ENCODE measurements around the gene COL16A1. TPM values are rescaled to one million over a fixed set of nuclear protein-coding genes. Genes with fewer than 3 reads are reported as not detected.

The COL16A1 gene
- total RNA-seq, 2 donors from 2014 or later = 15.7 to 23.3 TPM

DNA sequence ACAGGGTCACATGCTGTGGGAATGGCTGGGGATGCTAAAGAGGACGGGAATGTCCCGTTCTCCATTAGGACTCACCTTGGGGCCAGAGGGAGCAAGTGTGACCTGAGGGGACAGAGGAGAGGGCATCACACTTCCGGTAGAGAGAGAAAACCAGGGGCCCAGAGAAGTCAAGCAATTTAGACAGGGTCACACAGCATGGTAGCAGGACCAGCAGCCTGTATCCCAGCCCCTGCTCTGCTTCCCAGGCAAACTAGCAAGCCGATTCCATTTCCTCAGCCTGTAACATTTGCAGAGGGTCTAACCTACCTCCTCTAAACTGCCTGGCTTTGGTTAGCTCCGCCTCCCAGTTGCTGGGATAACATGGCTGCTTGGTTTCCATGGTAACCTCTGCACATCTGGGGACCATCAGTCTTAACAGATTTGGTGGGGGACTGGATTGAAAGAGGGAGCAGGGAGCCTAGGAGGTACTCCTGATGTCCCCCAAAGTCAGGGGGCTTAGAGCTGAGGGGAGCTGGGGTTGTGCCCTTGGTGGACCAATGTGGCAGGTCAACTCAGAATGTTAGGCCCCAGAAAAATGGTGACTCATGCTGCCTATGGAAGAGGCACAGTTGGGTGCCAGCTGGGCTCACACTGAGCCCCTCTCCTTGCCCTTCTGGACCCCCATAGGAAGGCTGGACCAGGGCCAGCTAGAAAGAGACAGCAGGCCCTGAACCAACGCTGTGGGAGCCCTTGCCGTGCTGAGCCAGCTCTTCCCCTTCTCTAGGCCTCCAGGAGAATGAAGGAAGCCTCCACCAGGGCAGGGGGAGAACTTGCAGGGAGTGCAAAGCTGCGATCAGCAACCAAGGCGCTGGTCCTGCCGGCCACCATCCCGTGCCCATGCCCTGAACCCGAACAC, 9.5 kb downstream of the COL16A1 start:
- DNase-seq = no peak
- intact Hi-C loops (cut with DNase I, micrococcal nuclease) = no loop called here
- no peak for ATAC-seq

DNA sequence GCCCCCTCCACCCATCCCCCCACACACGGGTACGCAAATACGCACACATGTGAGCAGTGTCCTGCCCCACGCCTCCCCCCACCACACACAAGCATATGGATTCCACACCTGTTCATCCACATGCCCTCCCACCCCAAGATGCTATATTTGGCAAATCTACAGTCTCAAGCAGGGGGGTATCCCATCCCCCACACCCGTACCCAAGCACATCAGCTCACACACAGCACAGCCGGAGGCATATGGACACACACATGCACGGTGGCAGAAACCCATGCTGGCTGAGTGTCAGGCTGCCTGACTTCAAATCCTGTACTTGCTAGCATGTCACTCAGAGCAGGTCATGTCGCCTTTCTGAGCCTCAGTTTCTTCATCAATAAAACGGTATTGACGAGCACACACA, 10.6 kb downstream of the COL16A1 start:
- DNase-seq = peak in 1 of 2 donors; percentile 22
- intact Hi-C loops (cut with DNase I, micrococcal nuclease) = no loop called here
- no peak for ATAC-seq

DNA sequence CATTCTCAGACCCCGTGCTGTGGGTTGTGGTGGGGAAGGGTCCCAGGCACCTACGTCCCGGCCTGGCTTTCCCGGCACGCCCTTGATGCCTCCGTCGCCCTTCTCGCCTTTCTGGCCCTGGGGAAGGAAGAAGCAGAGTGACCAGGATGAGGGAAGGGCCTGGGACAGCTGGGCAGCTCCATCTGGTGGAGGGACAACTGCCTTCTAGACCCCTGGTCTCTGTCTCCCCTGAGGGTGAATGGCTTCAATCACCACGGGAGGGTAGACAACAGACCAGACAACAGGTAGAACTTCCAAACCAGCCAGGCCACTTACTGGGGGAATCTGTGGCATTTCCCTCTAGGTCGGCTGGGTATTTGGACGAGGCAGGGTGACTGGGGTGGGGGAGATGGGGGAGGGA, 11.9 kb downstream of the COL16A1 start:
- intact Hi-C loops (cut with DNase I, micrococcal nuclease) = no loop called here
- ATAC-seq = no peak
- no peak for DNase-seq

- ATAC-seq (no peak), DNase-seq (no peak)
- intact Hi-C loops (cut with DNase I, micrococcal nuclease) = no loop called here
Measured at GRCh38 chr1:31691446-31691845, 12.4 kb downstream of the COL16A1 start.

GRCh38 chr1:31690921-31691320, 12.9 kb downstream of the COL16A1 start:
- intact Hi-C loops (cut with DNase I, micrococcal nuclease) = no loop called here
- ATAC-seq = no peak
- no peak for DNase-seq

GRCh38 chr1:31689854-31690253, 14.0 kb downstream of the COL16A1 start:
- no peak for ATAC-seq
- DNase-seq = no peak
- intact Hi-C loops (cut with DNase I, micrococcal nuclease) = no loop called here

GRCh38 chr1:31689379-31689778, 14.4 kb downstream of the COL16A1 start:
- intact Hi-C loops (cut with DNase I, micrococcal nuclease) = no loop called here
- DNase-seq = no peak
- ATAC-seq = no peak

- intact Hi-C loops (cut with DNase I, micrococcal nuclease) = no loop called here
- DNase-seq = peak in 1 of 2 donors; percentile 32
- peak; percentile 56 for ATAC-seq
Measured at GRCh38 chr1:31688233-31688918, 15.4 kb downstream of the COL16A1 start.

- intact Hi-C loops (cut with DNase I, micrococcal nuclease) = no loop called here
- ATAC-seq = no peak
Measured at GRCh38 chr1:31687601-31688000, 16.2 kb downstream of the COL16A1 start.

DNA sequence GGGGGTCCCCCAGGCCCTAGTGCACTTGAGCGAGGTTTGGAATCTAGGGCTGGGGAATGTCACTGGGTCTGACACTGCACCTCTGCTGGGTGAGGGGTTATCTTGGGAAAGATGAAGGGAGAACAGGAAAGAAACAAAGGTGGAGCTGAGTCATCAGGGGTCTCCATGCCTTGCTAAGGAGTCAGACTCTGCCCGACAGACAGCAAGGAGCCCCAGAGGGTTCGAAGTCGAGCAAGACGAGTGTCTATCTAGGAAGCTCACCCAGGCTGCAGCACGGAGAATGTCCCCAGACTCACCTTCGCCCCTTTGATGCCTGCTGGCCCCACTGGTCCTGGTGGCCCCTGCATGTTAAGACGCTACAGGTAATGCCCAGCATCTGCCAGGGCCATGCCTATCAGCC, 18.0 kb downstream of the COL16A1 start:
- ATAC-seq (no peak), DNase-seq (no peak)
- intact Hi-C loops (cut with DNase I, micrococcal nuclease) = no loop called here

More at GRCh38 chr1:31687601-31688000, 16.2 kb downstream of the COL16A1 start:
- peak in 1 of 2 donors; percentile 23 for DNase-seq

- ATAC-seq (peak; percentile 88), DNase-seq (peak; percentile 27 to 63)
- intact Hi-C loops (cut with DNase I, micrococcal nuclease) = no loop called here
Measured at GRCh38 chr1:31683997-31684396, 19.8 kb downstream of the COL16A1 start.

- intact Hi-C loops (cut with DNase I, micrococcal nuclease) = no loop called here
- ATAC-seq (no peak), DNase-seq (no peak)
Measured at GRCh38 chr1:31681415-31681814, 22.4 kb downstream of the COL16A1 start.

GRCh38 chr1:31679676-31680230, 24.1 kb downstream of the COL16A1 start:
- ATAC-seq = no peak
- intact Hi-C loops (cut with DNase I, micrococcal nuclease) = no loop called here

GRCh38 chr1:31679091-31679490, 24.7 kb downstream of the COL16A1 start:
- DNase-seq (no peak), ATAC-seq (no peak)
- intact Hi-C loops (cut with DNase I, micrococcal nuclease) = no loop called here

More at GRCh38 chr1:31679676-31680230, 24.1 kb downstream of the COL16A1 start:
- DNase-seq = no peak

- ATAC-seq (no peak), DNase-seq (no peak)
- intact Hi-C loops (cut with DNase I, micrococcal nuclease) = no loop called here
Measured at GRCh38 chr1:31678681-31679080, 25.1 kb downstream of the COL16A1 start.

DNA sequence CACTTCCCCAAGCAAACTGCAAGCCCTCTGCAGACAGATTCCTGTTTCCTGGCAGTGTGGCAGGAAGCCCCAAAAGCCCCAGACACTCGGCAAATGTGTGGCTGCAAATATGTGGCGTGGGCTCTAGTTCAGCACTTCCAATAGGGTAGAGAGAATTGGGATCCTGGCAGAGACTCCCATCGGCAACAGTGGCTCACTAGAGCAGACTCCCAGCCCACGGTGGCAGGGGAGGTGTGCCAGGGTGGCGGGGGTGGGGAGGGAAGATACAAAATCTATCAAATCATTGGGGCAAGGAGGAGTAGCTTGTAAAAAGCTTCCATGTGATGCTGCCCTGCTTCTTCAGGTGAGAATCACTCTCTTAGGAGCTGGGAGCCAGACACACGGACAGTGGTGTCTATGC, 25.9 kb downstream of the COL16A1 start:
- DNase-seq = no peak
- intact Hi-C loops (cut with DNase I, micrococcal nuclease) = no loop called here
- ATAC-seq = no peak

DNA sequence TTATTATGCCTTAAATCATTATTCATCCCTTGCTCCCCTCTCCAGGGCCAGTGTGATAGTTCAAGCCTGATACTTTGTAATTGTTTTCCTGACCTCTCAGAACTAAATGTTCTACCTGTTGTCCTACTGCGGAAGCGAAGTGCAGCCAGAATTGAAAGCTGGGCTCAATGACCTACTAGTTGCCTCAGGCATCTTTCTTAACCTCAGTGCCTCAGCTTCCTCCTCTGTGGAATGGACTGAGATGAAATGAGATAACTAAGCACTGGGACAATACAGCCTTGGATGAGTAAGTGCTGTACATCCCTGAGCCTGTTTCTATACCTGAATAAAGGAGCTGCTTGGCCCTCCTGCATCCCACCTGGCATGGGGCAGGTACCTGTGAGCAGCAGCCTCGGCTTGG, 26.4 kb downstream of the COL16A1 start:
- DNase-seq (no peak), ATAC-seq (no peak)
- intact Hi-C loops (cut with DNase I, micrococcal nuclease) = no loop called here

GRCh38 chr1:31675756-31676155, 28.1 kb downstream of the COL16A1 start:
- ATAC-seq = no peak
- DNase-seq = no peak
- intact Hi-C loops (cut with DNase I, micrococcal nuclease) = no loop called here

GRCh38 chr1:31675161-31675560, 28.7 kb downstream of the COL16A1 start:
- DNase-seq = no peak
- intact Hi-C loops (cut with DNase I, micrococcal nuclease) = no loop called here
- ATAC-seq = no peak

DNA sequence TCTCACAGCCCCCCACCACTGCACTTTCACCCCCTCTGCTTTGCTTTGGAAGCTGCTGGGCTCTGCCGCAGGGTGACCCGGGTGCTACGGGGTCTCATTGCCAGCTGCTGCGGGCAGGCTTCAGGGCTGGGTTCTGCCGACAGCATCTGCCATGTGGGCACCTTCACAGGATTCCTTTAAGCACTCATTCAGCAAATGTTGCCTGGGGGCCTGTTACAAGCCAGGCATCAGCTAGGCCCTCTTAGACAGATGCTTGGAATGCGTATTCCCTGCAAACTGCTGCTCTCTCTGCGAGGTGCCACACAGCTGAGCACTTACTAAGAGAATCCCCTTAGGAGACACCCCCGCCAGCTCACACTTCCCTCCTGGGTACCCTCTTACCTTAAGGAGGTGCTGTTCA, 29.2 kb downstream of the COL16A1 start:
- DNase-seq (no peak), ATAC-seq (no peak)
- intact Hi-C loops (cut with DNase I, micrococcal nuclease) = no loop called here
